Cardiac muscle cell (in vitro differentiated cells and primary cell): ENCODE data around the gene YPEL4. TPM values are rescaled to one million over a fixed set of nuclear protein-coding genes. Genes with fewer than 3 reads are reported as not detected.
"Not testable (repeated sequence)": the region's sequence is repeated elsewhere in the genome, so short reads cannot be mapped to it uniquely, and the experiment has no call there.

Experiments used
- DNase-seq, 2 donors: peaks; one replicate each; pipeline versions ENCODE4 v3.0.0 to v3.0.0-alpha.2; 2010 to 2017; ENCODE audit warnings: low read depth in 1 of 2, low spot score in 1 of 2
- H3K27ac ChIP-seq: fragments of 200-600 bp; sonication (generic); 2 replicates; pipeline ENCODE4 v1.5.1; 2016
- H3K27me3 ChIP-seq: fragments of 200-600 bp; sonication (generic); 2 replicates; pipeline ENCODE4 v1.6.0; 2016; ENCODE audit warnings: control low read depth
- H3K36me3 ChIP-seq: fragments of 200-600 bp; sonication (generic); 2 replicates; pipeline ENCODE4 v1.5.1; 2016; ENCODE audit warnings: control low read depth
- H3K4me1 ChIP-seq: fragments of 200-600 bp; sonication (generic); 2 replicates; pipeline ENCODE4 v1.8.1; 2017; ENCODE audit warnings: low read depth, mild to moderate bottlenecking, mixed run types
- H3K4me3 ChIP-seq: fragments of 200-600 bp; sonication (generic); 2 replicates; pipeline ENCODE4 v1.5.1; 2016; ENCODE audit warnings: mild to moderate bottlenecking
- H3K9me3 ChIP-seq: fragments of 200-600 bp; sonication (generic); 2 replicates; pipeline ENCODE4 v1.5.1; 2017; ENCODE audit warnings: low read depth, mild to moderate bottlenecking, control low read depth
- CTCF ChIP-seq: IDR thresholded peaks from 2 replicates; pipeline ENCODE4 v1.5.1; 2012; ENCODE audit warnings: low read depth, mild to moderate bottlenecking, low read length
- polyA plus RNA-seq: library from polyadenylated mRNA; unstranded; fragments of >200 nt; fragmentation: Nextera tagmentation; extraction: Ambion mirVana; gene quantifications from 2 replicates; pipeline ENCODE4 v1.2.1, GENCODE V29; 2016
- total RNA-seq: library from RNA; depleted of rRNA; stranded (reverse); fragments of >200 nt; gene quantifications from 2 replicates; pipeline ENCODE4 v1.2.3, GENCODE V29; 2016

Gene YPEL4
- total and polyA plus RNA-seq, 2 experiments from 2014 or later = 1.1 to 1.3 TPM

DNA sequence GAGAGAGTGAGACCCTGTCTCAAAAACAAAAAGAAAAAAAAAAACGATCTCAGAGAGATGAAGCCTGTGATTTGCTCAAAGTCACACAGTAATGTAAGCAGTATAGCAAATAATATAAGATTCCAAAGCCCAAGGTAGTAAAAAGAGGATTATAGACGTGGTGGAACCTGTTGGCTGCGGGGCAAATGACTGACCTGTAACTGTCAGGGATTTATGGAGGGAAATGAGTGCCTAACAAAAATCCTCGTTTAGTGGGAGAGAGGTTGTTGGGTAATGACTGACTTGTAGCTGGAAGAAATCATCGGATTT is 7.1 kb upstream of the YPEL4 start:
- peak overlapping the region; percentile 67 for H3K27ac ChIP-seq
- TF ChIP-seq CTCF = no peak
- no peaks in the 10 kb centered on the region for H3K27me3 ChIP-seq
- peaks cover 5% of the 10 kb centered on the region for H3K4me1 ChIP-seq
- no peak for DNase-seq
- H3K4me3 ChIP-seq = peak overlapping the region; percentile 14
- peaks cover 20% of the 10 kb centered on the region for H3K36me3 ChIP-seq
- no peaks in the 10 kb centered on the region for H3K9me3 ChIP-seq

DNA sequence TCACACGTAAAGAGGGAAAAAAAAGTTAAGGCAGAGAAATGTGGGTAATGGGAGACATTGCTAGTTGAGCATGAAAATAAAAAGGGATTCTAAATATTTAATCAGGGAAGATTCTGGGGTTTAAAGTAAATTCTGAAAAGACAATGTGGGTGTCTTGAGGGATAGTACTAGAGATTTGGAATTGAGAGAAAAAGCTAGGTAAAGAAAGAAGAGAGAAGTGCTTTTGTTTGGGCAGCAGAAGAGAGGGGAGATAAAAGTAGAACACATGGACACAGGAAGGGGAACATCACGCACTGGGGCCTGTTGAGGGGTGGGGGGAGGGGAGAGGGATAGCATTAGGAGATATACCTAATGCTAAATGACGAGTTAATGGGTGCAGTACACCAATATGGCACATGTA is 3.5 kb upstream of the YPEL4 start:
- H3K27ac ChIP-seq = no peak overlapping the region
- no peaks in the 10 kb centered on the region for H3K9me3 ChIP-seq
- H3K36me3 ChIP-seq = no peaks in the 10 kb centered on the region
- DNase-seq = no peak
- H3K27me3 ChIP-seq = no peaks in the 10 kb centered on the region
- peaks cover 23% of the 10 kb centered on the region for H3K4me1 ChIP-seq
- H3K4me3 ChIP-seq = no peak overlapping the region
- TF ChIP-seq CTCF = no peak

DNA sequence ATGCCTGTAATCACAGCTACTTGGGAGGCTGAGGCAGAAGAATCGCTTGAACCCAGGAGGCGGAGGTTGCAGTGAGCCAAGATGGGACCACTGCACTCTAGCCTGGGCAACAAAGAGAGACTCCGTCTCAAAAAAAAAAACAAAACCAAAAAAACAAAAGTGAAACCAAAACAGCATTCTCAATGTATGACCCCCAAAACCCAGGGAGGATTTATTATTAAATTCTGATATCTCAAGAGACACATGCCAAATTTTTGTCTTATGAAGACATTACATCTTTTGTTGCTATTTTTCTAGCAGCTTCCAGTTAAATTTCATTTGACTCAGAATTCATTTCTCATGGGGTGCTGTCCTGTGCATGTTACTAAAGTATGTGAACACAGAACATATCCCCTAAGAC is 3.0 kb upstream of the YPEL4 start:
- Histone ChIP-seq H3K36me3 (no peaks in the 10 kb centered on the region), H3K27me3 (no peaks in the 10 kb centered on the region), H3K4me3 (no peak overlapping the region), H3K9me3 (no peaks in the 10 kb centered on the region), H3K4me1 (peaks cover 28% of the 10 kb centered on the region), H3K27ac (no peak overlapping the region)
- no peak for TF ChIP-seq CTCF
- no peak for DNase-seq

DNA sequence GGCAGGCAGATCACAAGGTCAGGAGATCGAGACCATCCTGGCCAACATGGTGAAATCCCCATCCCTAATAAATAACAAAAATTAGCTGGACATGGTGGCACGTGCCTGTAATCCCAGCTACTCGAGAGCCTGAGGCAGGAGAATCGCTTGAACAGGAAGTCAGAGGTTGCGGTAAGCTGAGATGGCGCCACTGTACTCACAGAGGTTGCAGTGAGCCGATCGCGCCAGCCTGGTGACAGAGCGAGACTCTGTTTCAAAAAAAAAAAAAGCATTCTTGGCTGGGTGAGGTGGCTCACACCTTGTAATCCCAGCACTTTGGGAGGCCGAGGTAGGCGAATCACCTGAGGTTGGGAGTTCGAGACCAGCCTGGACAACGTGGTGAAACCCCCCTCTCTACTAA is 2.5 kb upstream of the YPEL4 start:
- H3K36me3 ChIP-seq, H3K27ac ChIP-seq, H3K27me3 ChIP-seq, H3K9me3 ChIP-seq, H3K4me3 ChIP-seq, DNase-seq: not testable (repeated sequence)
- peaks cover 32% of the 10 kb centered on the region for H3K4me1 ChIP-seq

DNA sequence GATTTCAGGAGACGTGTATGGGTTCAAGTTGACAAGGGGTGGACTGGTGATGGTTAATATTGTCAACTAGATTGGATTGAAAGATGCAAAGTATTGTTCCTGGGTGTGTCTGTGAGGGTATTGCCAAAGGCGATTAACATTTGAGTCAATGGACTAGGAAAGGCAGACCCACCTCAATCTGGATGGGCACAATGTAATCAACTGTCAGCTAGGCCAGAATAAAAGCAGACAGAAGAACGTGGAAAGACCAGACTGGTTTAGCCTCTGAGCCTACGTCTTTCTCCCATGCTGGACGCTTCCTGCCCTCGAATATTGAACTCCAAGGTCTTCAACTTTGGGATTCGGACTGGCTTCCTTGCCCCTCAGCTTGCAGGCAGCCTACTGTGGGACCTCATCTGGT is 1.7 kb upstream of the YPEL4 start:
- no peak for DNase-seq
- Histone ChIP-seq H3K27me3 (no peaks in the 10 kb centered on the region), H3K4me1 (peaks cover 41% of the 10 kb centered on the region), H3K27ac (no peak overlapping the region), H3K9me3 (no peaks in the 10 kb centered on the region), H3K4me3 (no peak overlapping the region), H3K36me3 (no peaks in the 10 kb centered on the region)
- no peak for TF ChIP-seq CTCF

DNA sequence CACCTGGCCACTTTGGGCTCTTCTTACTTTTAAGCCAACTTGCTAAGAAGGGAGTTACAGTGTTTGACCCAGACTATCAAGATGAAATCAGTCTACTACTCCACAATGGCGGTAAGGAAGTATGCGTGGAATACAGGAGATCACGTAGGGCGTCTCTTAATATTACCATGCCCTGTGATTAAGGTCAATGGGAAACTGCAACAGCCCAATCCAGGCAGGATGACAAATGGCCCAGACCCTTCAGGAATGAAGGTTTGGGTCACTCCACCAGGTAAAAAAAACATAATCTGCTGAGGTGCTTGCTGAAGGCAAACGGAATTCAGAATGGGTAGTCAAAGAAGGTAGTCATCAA is 1.0 kb upstream of the YPEL4 start:
- H3K4me1 ChIP-seq = peaks cover 47% of the 10 kb centered on the region
- TF ChIP-seq CTCF = no peak
- H3K9me3 ChIP-seq = no peaks in the 10 kb centered on the region
- no peaks in the 10 kb centered on the region for H3K27me3 ChIP-seq
- H3K36me3 ChIP-seq = no peaks in the 10 kb centered on the region
- H3K4me3 ChIP-seq = peak overlapping the region; percentile 26
- H3K27ac ChIP-seq = no peak overlapping the region
- no peak for DNase-seq
